HG02588 (cell line): ENCODE measurements around the gene NTNG1.
A peak's percentile ranks its signal among the peaks of the same experiment; 100 is the strongest.

Experiments
- ATAC-seq: cut with Tn5 transposase; IDR thresholded peaks from one replicate; pipeline ENCODE4 v1.9.1; 2021; ENCODE audit warnings: mild to moderate bottlenecking, moderate library complexity; ENCODE audit not compliant: unreplicated experiment

The NTNG1 gene

DNA sequence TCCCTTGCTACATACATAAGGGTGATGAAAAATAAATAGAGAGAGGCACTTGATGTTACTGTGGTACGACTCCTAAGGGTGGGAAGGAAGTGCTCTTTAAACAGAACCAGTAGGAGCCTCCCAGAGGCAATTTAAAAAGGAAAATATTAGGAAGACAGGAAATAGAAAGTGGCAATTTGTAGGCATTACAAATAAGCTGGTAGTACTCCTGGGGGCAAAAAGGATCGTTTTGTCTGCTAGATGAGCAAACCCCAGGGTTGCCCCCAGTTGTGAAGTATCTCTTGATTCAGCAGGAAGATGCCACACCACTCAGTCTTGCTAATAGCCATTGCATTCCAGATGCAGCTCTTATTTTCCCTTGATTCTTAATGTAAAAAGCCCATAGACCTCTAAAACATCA is 303.0 kb downstream of the NTNG1 start:
- no peak for ATAC-seq

- no peak for ATAC-seq
Observed at GRCh38 chr1:107444302-107444701, 303.5 kb downstream of the NTNG1 start.

GRCh38 chr1:107449326-107449725 is 308.5 kb downstream of the NTNG1 start:
- ATAC-seq, result no peak

GRCh38 chr1:107450899-107451664 is 310.2 kb downstream of the NTNG1 start:
- peak; percentile 81 for ATAC-seq

GRCh38 chr1:107451715-107452114 is 310.9 kb downstream of the NTNG1 start:
- ATAC-seq, result peak; percentile 45

GRCh38 chr1:107454791-107455190 is 314.0 kb downstream of the NTNG1 start:
- no peak for ATAC-seq

DNA sequence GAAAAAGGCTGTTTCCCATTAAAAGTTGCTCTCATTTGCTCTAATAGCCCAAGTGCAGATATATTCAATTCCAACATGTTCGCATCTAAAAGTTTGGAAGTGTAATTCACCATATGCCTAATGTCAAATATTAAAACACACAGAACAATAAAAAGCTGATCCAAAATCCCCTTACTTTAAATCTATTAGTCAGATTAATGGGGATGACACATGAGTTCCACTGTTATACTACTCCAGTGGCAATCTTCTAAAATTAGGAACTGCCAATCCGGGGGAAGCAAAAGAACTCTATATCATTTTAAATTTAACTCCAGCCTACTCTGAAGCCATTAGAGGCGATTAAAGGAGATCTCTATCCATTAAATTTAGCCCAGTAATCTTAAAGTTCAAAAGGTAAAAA is 317.1 kb downstream of the NTNG1 start:
- ATAC-seq, result no peak

- peak; percentile 85 for ATAC-seq
Observed at GRCh38 chr1:107459204-107459904, 318.5 kb downstream of the NTNG1 start.

DNA sequence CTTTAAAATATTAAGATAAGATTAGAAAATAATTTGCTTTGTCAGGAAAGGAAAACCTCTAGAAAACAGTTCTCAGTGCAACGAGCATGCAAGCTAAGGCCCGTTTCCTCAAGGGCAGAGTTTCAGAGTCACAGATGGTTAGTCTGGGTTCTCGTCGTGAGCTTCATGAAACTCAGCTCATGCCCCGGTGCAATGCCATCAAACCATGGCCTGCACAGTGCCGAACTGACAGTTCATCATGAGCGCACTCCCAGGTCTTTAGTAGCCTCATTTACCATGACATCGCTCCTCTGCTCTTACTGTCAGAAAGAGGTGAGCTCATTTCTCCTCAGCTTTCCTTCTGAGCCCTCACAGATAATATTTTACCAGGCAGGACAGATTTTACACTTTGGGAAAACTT is 319.2 kb downstream of the NTNG1 start:
- ATAC-seq, result peak; percentile 70

DNA sequence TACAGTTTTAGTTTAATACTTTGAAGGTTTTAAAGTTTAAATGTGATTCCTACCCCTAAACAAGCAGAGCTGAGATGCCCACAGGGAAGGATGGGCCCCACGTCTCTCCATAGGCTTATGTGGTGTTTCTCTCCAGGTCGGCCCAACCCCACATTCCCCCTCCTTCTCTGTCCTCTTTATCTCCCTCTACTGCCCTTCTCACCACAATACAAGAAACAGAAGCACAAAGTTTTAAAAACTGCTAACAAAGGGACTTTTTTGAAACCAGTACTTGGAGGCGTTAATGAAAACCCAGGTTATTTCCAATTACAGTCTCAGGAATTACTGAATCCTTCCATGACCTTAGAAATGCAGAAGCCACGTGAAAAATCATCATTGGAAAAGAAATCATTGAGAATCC is 324.0 kb downstream of the NTNG1 start:
- no peak for ATAC-seq

GRCh38 chr1:107467286-107467685 is 326.4 kb downstream of the NTNG1 start:
- no peak for ATAC-seq

DNA sequence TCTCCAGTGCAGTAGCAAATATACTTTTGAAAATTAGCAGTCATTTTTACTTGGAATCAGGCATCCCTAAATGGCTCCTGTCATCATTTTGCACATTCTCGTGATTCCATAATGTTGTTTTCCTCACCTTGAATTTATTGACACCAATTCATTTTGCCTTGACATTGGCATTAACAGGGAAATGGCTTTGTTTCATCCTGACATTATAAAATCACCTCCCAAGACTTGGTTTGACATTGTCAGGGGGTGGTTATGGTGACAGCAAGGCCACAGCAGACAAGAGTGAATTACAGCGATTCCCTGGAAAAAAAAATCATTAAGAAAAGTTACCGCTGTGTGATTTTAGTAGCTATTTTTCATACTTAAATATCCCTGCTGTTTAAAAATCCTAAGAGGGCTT is 327.0 kb downstream of the NTNG1 start:
- ATAC-seq, result no peak

- no peak for ATAC-seq
Observed at GRCh38 chr1:107473065-107473464, 332.2 kb downstream of the NTNG1 start.

GRCh38 chr1:107474877-107475612 is 334.2 kb downstream of the NTNG1 start:
- ATAC-seq, result peak; percentile 87

DNA sequence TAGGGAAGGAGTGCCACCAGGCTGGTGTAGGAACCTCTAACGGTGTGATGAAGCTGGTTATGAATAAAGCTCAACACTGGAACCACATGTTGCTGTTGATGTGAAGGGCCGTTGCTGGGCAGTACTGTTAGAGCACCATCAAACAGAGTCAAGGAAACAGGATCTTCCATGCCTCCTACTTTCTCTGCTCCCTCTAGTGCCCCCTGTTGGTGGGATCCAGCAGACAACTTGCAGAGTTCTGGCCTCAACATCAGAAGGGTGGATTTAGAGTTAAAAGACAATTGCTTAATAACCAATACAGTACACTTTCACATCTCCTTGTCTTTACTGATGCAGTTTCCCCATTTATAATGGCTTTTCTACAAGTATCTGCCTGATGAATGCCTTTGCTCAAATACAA is 336.4 kb downstream of the NTNG1 start:
- no peak for ATAC-seq

DNA sequence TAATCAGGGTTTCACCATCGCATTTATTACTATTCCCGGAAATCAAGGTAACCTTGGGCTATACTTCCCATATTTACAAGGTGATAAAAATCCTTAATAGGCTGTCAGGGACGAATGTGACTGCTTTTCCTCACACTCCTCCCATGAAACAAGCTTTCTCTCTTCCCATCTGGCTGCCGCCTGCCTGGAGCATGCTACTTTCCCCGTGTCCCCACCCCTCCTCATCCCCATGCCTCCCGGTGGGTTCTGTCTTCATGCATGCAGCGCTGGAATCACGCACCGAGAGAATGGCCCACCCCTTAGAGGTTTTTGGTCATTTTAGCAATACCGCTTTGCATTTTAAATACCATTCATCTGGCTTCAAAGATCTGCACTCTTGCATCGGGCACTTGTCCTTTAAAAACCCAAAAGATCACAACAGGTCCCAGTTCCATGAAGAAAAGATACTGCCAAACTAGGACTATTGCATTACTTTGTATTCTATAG is 339.1 kb downstream of the NTNG1 start:
- ATAC-seq, result no peak

DNA sequence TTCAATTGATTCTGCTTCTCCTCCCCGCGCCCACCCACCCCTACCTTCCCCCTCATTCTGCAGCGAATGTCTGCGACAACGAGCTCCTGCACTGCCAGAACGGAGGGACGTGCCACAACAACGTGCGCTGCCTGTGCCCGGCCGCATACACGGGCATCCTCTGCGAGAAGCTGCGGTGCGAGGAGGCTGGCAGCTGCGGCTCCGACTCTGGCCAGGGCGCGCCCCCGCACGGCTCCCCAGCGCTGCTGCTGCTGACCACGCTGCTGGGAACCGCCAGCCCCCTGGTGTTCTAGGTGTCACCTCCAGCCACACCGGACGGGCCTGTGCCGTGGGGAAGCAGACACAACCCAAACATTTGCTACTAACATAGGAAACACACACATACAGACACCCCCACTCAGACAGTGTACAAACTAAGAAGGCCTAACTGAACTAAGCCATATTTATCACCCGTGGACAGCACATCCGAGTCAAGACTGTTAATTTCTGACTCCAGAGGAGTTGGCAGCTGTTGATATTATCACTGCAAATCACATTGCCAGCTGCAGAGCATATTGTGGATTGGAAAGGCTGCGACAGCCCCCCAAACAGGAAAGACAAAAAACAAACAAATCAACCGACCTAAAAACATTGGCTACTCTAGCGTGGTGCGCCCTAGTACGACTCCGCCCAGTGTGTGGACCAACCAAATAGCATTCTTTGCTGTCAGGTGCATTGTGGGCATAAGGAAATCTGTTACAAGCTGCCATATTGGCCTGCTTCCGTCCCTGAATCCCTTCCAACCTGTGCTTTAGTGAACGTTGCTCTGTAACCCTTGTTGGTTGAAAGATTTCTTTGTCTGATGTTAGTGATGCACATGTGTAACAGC is 339.9 kb downstream of the NTNG1 start:
- ATAC-seq, result peak; percentile 71

- no peak for ATAC-seq
Observed at GRCh38 chr1:107481756-107482384, 341.0 kb downstream of the NTNG1 start.

- ATAC-seq, result no peak
Observed at GRCh38 chr1:107483949-107484348, 343.1 kb downstream of the NTNG1 start.

DNA sequence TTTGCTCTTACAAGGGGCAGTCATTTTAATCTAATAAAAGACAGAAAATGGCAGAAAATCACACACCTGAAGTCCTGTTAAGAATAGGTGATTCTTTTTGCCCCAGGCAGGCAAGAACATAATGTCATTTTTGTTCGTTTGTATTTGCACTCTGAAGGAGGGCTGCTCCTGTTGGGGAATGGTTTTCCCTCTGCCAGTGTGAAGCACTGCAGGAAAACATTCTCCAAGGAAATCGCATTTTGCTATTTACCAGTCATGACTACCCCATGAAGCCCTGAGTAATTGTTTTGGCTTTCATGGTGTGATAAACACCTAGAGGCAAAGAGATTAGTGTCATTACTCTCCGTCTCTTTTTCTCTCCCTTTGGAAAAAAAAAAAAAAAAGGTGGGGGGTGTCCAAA is 345.5 kb downstream of the NTNG1 start:
- ATAC-seq, result no peak
